ENCODE measurements around the gene HS2ST1.
"Not testable (repeated sequence)": the region's sequence is repeated elsewhere in the genome, so short reads cannot be mapped to it uniquely, and the experiment has no call there.

The HS2ST1 gene

GRCh38 chr1:86998727-86999126 is 84.3 kb downstream of the HS2ST1 start:
- Mint-ChIP-seq H3K9me3 (no peaks in the 10 kb centered on the region), H3K27ac (no peak overlapping the region), H3K4me3 (no peak overlapping the region), H3K27me3 (no peaks in the 10 kb centered on the region), H3K36me3 (ENCODE audit: low read depth) (peaks cover 8% of the 10 kb centered on the region), H3K4me1 (ENCODE audit: low read depth) (peaks cover 15% of the 10 kb centered on the region)

- peaks cover 15% of the 10 kb centered on the region for H3K4me1 Mint-ChIP-seq (ENCODE audit: low read depth)
- H3K9me3 Mint-ChIP-seq = no peaks in the 10 kb centered on the region
- H3K27me3 Mint-ChIP-seq = no peaks in the 10 kb centered on the region
- no peak overlapping the region for H3K4me3 Mint-ChIP-seq
- peaks cover 8% of the 10 kb centered on the region for H3K36me3 Mint-ChIP-seq (ENCODE audit: low read depth)
- H3K27ac Mint-ChIP-seq = no peak overlapping the region
Observed at GRCh38 chr1:87000460-87000859, 86.0 kb downstream of the HS2ST1 start.

GRCh38 chr1:87004857-87005256 is 90.4 kb downstream of the HS2ST1 start:
- Mint-ChIP-seq H3K4me1 (ENCODE audit: low read depth) (no peaks in the 10 kb centered on the region), H3K4me3 (no peak overlapping the region), H3K9me3 (no peaks in the 10 kb centered on the region), H3K27me3 (no peaks in the 10 kb centered on the region), H3K27ac (no peak overlapping the region), H3K36me3 (ENCODE audit: low read depth) (peaks cover 8% of the 10 kb centered on the region)

GRCh38 chr1:87007323-87007722 is 92.9 kb downstream of the HS2ST1 start:
- no peak overlapping the region for H3K27ac Mint-ChIP-seq
- peaks cover 8% of the 10 kb centered on the region for H3K9me3 Mint-ChIP-seq
- H3K4me3 Mint-ChIP-seq = no peak overlapping the region
- no peaks in the 10 kb centered on the region for H3K4me1 Mint-ChIP-seq (ENCODE audit: low read depth)
- H3K27me3 Mint-ChIP-seq = no peaks in the 10 kb centered on the region
- peaks cover 17% of the 10 kb centered on the region for H3K36me3 Mint-ChIP-seq (ENCODE audit: low read depth)

GRCh38 chr1:87013385-87013784 is 99.0 kb downstream of the HS2ST1 start:
- H3K4me3 Mint-ChIP-seq; H3K4me1 Mint-ChIP-seq (ENCODE audit: low read depth); H3K27me3 Mint-ChIP-seq; H3K27ac Mint-ChIP-seq: not testable (repeated sequence)
- H3K36me3 Mint-ChIP-seq (ENCODE audit: low read depth) = peaks cover 38% of the 10 kb centered on the region
- H3K9me3 Mint-ChIP-seq = peaks cover 14% of the 10 kb centered on the region

- H3K4me1 Mint-ChIP-seq (ENCODE audit: low read depth) = no peaks in the 10 kb centered on the region
- no peak overlapping the region for H3K4me3 Mint-ChIP-seq
- peaks cover 17% of the 10 kb centered on the region for H3K36me3 Mint-ChIP-seq (ENCODE audit: low read depth)
- peaks cover 3% of the 10 kb centered on the region for H3K9me3 Mint-ChIP-seq
- no peaks in the 10 kb centered on the region for H3K27me3 Mint-ChIP-seq
- H3K27ac Mint-ChIP-seq = no peak overlapping the region
Observed at GRCh38 chr1:87017998-87018672, 103.7 kb downstream of the HS2ST1 start.

- no peak overlapping the region for H3K27ac Mint-ChIP-seq
- H3K4me3 Mint-ChIP-seq = no peak overlapping the region
- H3K36me3 Mint-ChIP-seq (ENCODE audit: low read depth) = no peaks in the 10 kb centered on the region
- H3K4me1 Mint-ChIP-seq (ENCODE audit: low read depth) = no peaks in the 10 kb centered on the region
- no peaks in the 10 kb centered on the region for H3K9me3 Mint-ChIP-seq
- no peaks in the 10 kb centered on the region for H3K27me3 Mint-ChIP-seq
Observed at GRCh38 chr1:87023326-87023725, 108.9 kb downstream of the HS2ST1 start.

- no peak overlapping the region for H3K4me3 Mint-ChIP-seq
- no peaks in the 10 kb centered on the region for H3K9me3 Mint-ChIP-seq
- no peaks in the 10 kb centered on the region for H3K27me3 Mint-ChIP-seq
- H3K4me1 Mint-ChIP-seq (ENCODE audit: low read depth) = peaks cover 4% of the 10 kb centered on the region
- H3K36me3 Mint-ChIP-seq (ENCODE audit: low read depth) = no peaks in the 10 kb centered on the region
- no peak overlapping the region for H3K27ac Mint-ChIP-seq
Observed at GRCh38 chr1:87024936-87025540, 110.6 kb downstream of the HS2ST1 start.

- H3K27me3 Mint-ChIP-seq; H3K27ac Mint-ChIP-seq; H3K4me3 Mint-ChIP-seq; H3K4me1 Mint-ChIP-seq (ENCODE audit: low read depth); H3K36me3 Mint-ChIP-seq (ENCODE audit: low read depth); H3K9me3 Mint-ChIP-seq: not testable (repeated sequence)
Observed at GRCh38 chr1:87027561-87027960, 113.1 kb downstream of the HS2ST1 start.

- H3K27me3 Mint-ChIP-seq = no peaks in the 10 kb centered on the region
- H3K36me3 Mint-ChIP-seq (ENCODE audit: low read depth) = no peaks in the 10 kb centered on the region
- H3K27ac Mint-ChIP-seq = no peak overlapping the region
- peaks cover 4% of the 10 kb centered on the region for H3K4me1 Mint-ChIP-seq (ENCODE audit: low read depth)
- H3K9me3 Mint-ChIP-seq = no peaks in the 10 kb centered on the region
- H3K4me3 Mint-ChIP-seq = no peak overlapping the region
Observed at GRCh38 chr1:87028576-87028975, 114.1 kb downstream of the HS2ST1 start.

- H3K27me3 Mint-ChIP-seq = no peaks in the 10 kb centered on the region
- no peak overlapping the region for H3K4me3 Mint-ChIP-seq
- no peaks in the 10 kb centered on the region for H3K9me3 Mint-ChIP-seq
- H3K4me1 Mint-ChIP-seq (ENCODE audit: low read depth) = peaks cover 4% of the 10 kb centered on the region
- H3K36me3 Mint-ChIP-seq (ENCODE audit: low read depth) = no peaks in the 10 kb centered on the region
- H3K27ac Mint-ChIP-seq = no peak overlapping the region
Observed at GRCh38 chr1:87030740-87031690, 116.6 kb downstream of the HS2ST1 start.

- H3K27me3 Mint-ChIP-seq = no peaks in the 10 kb centered on the region
- H3K9me3 Mint-ChIP-seq = no peaks in the 10 kb centered on the region
- peaks cover 3% of the 10 kb centered on the region for H3K36me3 Mint-ChIP-seq (ENCODE audit: low read depth)
- no peak overlapping the region for H3K27ac Mint-ChIP-seq
- peaks cover 4% of the 10 kb centered on the region for H3K4me1 Mint-ChIP-seq (ENCODE audit: low read depth)
- no peak overlapping the region for H3K4me3 Mint-ChIP-seq
Observed at GRCh38 chr1:87034351-87034750, 119.9 kb downstream of the HS2ST1 start.

GRCh38 chr1:87039096-87039495 is 124.7 kb downstream of the HS2ST1 start:
- Mint-ChIP-seq H3K36me3 (ENCODE audit: low read depth) (peaks cover 4% of the 10 kb centered on the region), H3K27ac (no peak overlapping the region), H3K4me3 (no peak overlapping the region), H3K9me3 (no peaks in the 10 kb centered on the region), H3K27me3 (no peaks in the 10 kb centered on the region), H3K4me1 (ENCODE audit: low read depth) (peaks cover 24% of the 10 kb centered on the region)

- H3K9me3 Mint-ChIP-seq = peaks cover 4% of the 10 kb centered on the region
- no peak overlapping the region for H3K4me3 Mint-ChIP-seq
- H3K4me1 Mint-ChIP-seq (ENCODE audit: low read depth) = peaks cover 47% of the 10 kb centered on the region
- H3K27ac Mint-ChIP-seq = no peak overlapping the region
- no peaks in the 10 kb centered on the region for H3K27me3 Mint-ChIP-seq
- peaks cover 12% of the 10 kb centered on the region for H3K36me3 Mint-ChIP-seq (ENCODE audit: low read depth)
Observed at GRCh38 chr1:87042111-87042811, 127.8 kb downstream of the HS2ST1 start.

- no peak overlapping the region for H3K27ac Mint-ChIP-seq
- H3K4me1 Mint-ChIP-seq (ENCODE audit: low read depth) = peaks cover 47% of the 10 kb centered on the region
- peaks cover 15% of the 10 kb centered on the region for H3K36me3 Mint-ChIP-seq (ENCODE audit: low read depth)
- no peak overlapping the region for H3K4me3 Mint-ChIP-seq
- H3K9me3 Mint-ChIP-seq = peaks cover 8% of the 10 kb centered on the region
- no peaks in the 10 kb centered on the region for H3K27me3 Mint-ChIP-seq
Observed at GRCh38 chr1:87044424-87044823, 130.0 kb downstream of the HS2ST1 start.

Measured in stimulated activated naive CD8-positive, alpha-beta T cell treated with anti-CD3 and anti-CD28 coated beads, Interleukin-15, Interleukin-2, amounts not matched to agents 100 ng/mL and 50 ng/mL, for 24 hours (primary cell).